ENCODE measurements around the gene SPATA9. TPM values are rescaled to one million over a fixed set of nuclear protein-coding genes. Genes with fewer than 3 reads are reported as not detected.

Gene SPATA9
- total RNA-seq, 6 experiments from 2014 or later, result 0.17 to 0.73 (median 0.48) TPM

GRCh38 chr5:95729115-95730010 is 46.6 kb upstream of the SPATA9 start:
- no peaks in the 10 kb centered on the region; the same call in 1 of the 2 replicates for H3K9me3 Mint-ChIP-seq
- H3K27ac Mint-ChIP-seq, result peak overlapping the region; percentile 88
- H3K4me1 Mint-ChIP-seq (ENCODE audit: low read depth), result peaks cover 76% of the 10 kb centered on the region
- H3K36me3 Mint-ChIP-seq (ENCODE audit: low read depth), result peaks cover 24% of the 10 kb centered on the region
- peak overlapping the region; percentile 99 for H3K4me3 Mint-ChIP-seq
- peaks cover 2% of the 10 kb centered on the region; the same call in 1 of the 2 replicates for H3K27me3 Mint-ChIP-seq (ENCODE audit: insufficient read depth)
- TF ChIP-seq CTCF (IDR thresholded peaks at IDR 0.05), result no peak
- DNase-seq, result no peak

DNA sequence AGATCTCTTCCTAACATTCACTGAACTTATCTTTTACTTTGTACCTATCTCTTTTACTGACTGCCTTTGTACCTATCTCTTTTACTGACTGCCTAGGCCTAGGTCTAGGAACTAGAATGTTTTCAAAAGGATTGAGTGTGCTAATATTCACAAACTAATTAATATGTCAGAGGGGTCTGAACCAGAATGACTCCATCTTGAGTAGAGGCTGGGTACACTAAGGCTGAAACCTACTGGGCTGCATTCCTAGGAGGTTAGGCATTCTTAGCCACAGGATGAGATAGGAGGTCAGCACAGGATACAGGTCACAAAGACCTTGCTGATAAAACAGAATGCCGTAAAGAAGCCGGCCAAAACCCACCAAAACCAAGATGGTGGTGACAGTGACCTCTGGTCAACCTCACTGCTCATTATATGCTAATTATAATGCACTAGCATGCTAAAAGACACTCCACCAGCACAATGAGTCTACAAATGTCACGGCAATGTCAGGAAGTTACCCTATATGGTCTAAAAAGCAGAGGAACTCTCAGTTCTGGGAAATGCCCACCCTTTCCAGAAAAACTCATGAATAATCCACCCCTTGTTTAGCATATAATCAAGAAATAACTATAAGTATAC is 45.8 kb upstream of the SPATA9 start:
- Mint-ChIP-seq H3K4me3 (no peak overlapping the region), H3K4me1 (ENCODE audit: low read depth) (peaks cover 76% of the 10 kb centered on the region), H3K9me3 (no peaks in the 10 kb centered on the region; the same call in 1 of the 2 replicates), H3K27me3 (ENCODE audit: insufficient read depth) (peaks cover 2% of the 10 kb centered on the region; the same call in 1 of the 2 replicates), H3K36me3 (ENCODE audit: low read depth) (peaks cover 18% of the 10 kb centered on the region), H3K27ac (peak overlapping the region; percentile 4)
- TF ChIP-seq CTCF (IDR thresholded peaks at IDR 0.05), result no peak
- no peak for DNase-seq

DNA sequence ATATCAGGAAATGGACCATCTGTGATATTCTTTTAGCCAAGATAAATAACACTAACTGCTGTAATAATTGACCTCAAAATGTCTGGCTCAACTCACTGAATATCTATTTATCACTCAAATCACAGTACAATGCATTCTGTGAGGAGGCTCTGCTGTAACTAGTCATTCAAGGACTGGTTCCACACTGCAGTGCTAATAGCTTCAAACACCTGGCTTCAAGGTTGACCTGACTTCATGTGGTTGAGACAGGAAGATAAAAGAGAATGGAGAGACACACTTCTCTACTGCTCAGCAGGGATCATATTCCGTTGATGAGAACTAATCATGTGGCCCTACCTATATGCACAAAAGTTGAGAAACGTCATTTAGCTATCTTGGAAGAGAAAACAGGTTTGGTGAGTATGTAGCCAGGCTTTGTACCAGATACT is 45.0 kb upstream of the SPATA9 start:
- DNase-seq, result no peak
- Mint-ChIP-seq H3K36me3 (ENCODE audit: low read depth) (peaks cover 10% of the 10 kb centered on the region), H3K27ac (no peak overlapping the region; the same call in 1 of the 2 replicates), H3K27me3 (ENCODE audit: insufficient read depth) (peaks cover 2% of the 10 kb centered on the region; the same call in 1 of the 2 replicates), H3K4me3 (no peak overlapping the region), H3K9me3 (no peaks in the 10 kb centered on the region), H3K4me1 (ENCODE audit: low read depth) (peaks cover 81% of the 10 kb centered on the region)
- no peak for TF ChIP-seq CTCF (IDR thresholded peaks at IDR 0.05)

DNA sequence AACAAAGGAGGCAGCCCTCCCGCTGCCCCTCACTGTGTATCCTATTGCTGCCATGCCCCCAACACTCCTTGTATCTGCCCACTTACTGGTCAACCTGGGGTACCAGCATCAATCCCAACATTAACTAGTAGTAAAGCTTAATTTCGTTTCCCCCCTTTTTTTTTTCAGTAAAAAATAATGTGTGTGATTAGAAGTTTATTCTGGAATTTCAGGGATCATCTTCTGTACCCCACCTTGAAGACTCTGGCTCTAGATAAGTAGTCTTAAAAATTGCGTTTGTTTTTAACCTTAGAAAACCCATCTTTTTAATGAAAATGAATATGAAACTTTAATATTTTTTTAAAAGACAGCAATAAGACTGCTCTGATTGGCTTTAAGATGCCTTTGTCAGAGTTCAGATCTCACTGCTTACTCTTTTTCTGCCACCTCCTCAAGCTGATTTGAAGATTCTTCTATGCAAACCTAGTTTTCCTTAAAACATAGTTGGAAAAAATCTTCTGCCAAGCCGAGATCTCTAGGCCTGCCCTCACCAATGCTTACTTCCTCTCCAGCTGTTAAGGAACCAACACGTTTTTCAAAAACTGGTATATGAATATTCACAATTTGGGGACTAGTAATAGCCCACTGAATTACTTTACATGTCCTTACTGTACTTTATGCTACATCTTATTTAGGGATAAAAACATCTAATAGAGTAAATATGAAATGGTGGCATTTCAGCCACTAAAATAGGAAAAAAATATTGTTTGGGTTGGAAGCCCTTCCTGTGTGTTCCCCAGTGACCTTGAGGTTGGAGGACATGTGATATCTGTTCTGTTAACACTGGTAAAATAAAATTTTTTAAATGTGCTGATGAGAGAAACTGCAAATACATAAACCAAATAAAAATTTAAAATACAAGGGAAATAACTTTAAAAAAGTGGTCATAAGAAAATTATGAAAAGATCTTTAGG is 44.3 kb upstream of the SPATA9 start:
- Mint-ChIP-seq H3K27ac (peak overlapping the region; percentile 62), H3K36me3 (ENCODE audit: low read depth) (peaks cover 3% of the 10 kb centered on the region), H3K4me1 (ENCODE audit: low read depth) (peaks cover 84% of the 10 kb centered on the region), H3K9me3 (no peaks in the 10 kb centered on the region), H3K4me3 (peak overlapping the region; percentile 64), H3K27me3 (ENCODE audit: insufficient read depth) (no peaks in the 10 kb centered on the region; the same call in 1 of the 2 replicates)
- DNase-seq, result no peak
- TF ChIP-seq CTCF (IDR thresholded peaks at IDR 0.05), result no peak
